ENCODE measurements around the gene MAP3K9.

MAP3K9 gene

GRCh38 chr14:70821584-70822529, 12.5 kb upstream of the MAP3K9 start:
- H3K4me3 ChIP-seq (ENCODE audit: insufficient read depth, low read depth, low read length), result peak overlapping the region; percentile 76
- H3K9me3 ChIP-seq (ENCODE audit: control insufficient read depth, low read length), result no peaks in the 10 kb centered on the region
- peaks cover 38% of the 10 kb centered on the region for H3K27me3 ChIP-seq (ENCODE audit: control insufficient read depth, insufficient read depth, low read length, poor library complexity, severe bottlenecking)
- H3K36me3 ChIP-seq (ENCODE audit: control insufficient read depth, insufficient read depth, low read length), result no peaks in the 10 kb centered on the region
- peaks cover 10% of the 10 kb centered on the region for H3K4me1 ChIP-seq (ENCODE audit: control insufficient read depth, insufficient read depth, low read length)
- H3K27ac ChIP-seq (ENCODE audit: insufficient read depth, low read depth, low read length, poor library complexity, severe bottlenecking), result no peak overlapping the region
- WGBS, 2 experiments, result 1% methylated on average over 77 of the region's 77 CpGs

DNA sequence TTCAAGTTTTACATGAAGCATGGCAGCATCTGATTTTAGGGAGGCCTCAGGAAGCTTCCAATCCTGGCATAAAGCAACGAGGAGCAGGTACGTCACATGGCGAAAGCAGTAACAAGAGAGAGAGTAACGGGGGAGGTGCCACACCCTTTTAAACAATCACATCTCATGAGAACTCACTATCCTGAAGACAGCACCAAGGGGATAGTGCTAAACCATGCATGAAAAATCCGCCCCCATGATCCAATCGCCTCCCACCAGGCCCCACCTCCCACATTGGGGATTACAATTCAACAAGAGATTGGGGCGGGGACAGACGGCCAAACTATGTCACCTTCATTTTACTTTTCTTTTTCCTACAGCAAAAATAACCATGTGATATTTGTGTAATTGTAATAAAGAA, 7.2 kb upstream of the MAP3K9 start:
- Histone ChIP-seq H3K27me3 (ENCODE audit: control insufficient read depth, insufficient read depth, low read length, poor library complexity, severe bottlenecking) (peaks cover 23% of the 10 kb centered on the region), H3K9me3 (ENCODE audit: control insufficient read depth, low read length) (no peaks in the 10 kb centered on the region), H3K4me3 (ENCODE audit: insufficient read depth, low read depth, low read length) (no peak overlapping the region), H3K27ac (ENCODE audit: insufficient read depth, low read depth, low read length, poor library complexity, severe bottlenecking) (no peak overlapping the region), H3K36me3 (ENCODE audit: control insufficient read depth, insufficient read depth, low read length) (no peaks in the 10 kb centered on the region), H3K4me1 (ENCODE audit: control insufficient read depth, insufficient read depth, low read length) (peaks cover 22% of the 10 kb centered on the region)
- WGBS, 2 experiments, result 62 to 71% methylated on average over 6 to 8 of the region's 8 CpGs

DNA sequence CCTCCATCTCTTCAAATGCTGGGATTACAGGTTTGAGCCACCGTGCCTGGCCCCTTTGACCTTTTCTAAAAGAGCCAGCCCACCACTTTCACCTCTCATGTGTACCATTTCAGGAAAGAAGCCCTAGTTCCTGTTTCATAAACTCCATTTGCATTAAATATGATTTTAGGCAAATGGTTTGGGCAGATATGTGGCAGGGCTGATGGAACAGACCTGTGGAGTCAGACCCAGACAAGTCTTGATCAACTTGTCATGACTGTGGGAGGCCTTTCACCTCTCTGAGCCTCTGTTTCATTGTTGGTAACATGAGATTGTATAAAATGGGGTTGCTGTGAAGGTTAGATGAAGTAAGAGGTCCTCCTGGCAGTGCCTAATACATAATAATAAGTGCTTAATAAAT, 5.2 kb upstream of the MAP3K9 start:
- H3K4me3 ChIP-seq (ENCODE audit: insufficient read depth, low read depth, low read length), result no peak overlapping the region
- WGBS, 2 experiments, result 86 to 91% methylated on average over 1 of the region's 1 CpG
- H3K9me3 ChIP-seq (ENCODE audit: control insufficient read depth, low read length), result no peaks in the 10 kb centered on the region
- H3K4me1 ChIP-seq (ENCODE audit: control insufficient read depth, insufficient read depth, low read length), result peaks cover 29% of the 10 kb centered on the region
- H3K36me3 ChIP-seq (ENCODE audit: control insufficient read depth, insufficient read depth, low read length), result no peaks in the 10 kb centered on the region
- H3K27me3 ChIP-seq (ENCODE audit: control insufficient read depth, insufficient read depth, low read length, poor library complexity, severe bottlenecking), result peaks cover 3% of the 10 kb centered on the region
- no peak overlapping the region for H3K27ac ChIP-seq (ENCODE audit: insufficient read depth, low read depth, low read length, poor library complexity, severe bottlenecking)

DNA sequence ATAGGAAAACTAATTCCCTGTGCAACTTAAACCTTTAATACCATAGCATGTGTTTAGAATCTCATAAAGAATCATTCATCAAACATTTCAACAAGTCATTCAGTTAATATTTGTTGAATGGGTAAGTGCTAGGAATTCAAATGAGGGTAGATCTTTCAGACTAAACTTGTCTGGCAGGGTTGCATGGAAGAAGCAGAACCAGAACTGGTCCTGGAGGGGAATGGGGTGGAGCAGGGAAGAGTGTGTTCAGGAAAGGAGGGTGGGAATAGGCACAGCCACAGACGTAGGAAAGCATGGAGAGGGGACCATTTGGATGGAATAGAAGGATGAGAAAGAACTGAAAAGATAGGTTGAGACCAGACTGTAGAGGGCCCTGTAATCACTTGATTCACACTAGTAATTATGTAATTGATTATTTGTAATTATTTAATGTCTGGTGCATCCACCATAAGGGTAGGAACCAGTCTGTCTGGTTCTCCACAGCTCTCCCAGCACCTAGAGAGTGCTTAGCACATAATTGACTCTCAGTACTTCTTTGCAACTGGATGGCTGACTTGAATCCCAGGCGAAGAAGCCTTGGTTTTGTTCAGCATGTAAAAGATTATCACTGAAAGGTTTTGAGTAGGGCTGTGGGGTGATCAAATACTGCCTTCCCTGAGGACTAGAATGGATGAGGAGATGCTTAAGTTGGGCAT, 3.0 kb upstream of the MAP3K9 start:
- Histone ChIP-seq H3K27me3 (ENCODE audit: control insufficient read depth, insufficient read depth, low read length, poor library complexity, severe bottlenecking) (no peaks in the 10 kb centered on the region), H3K4me1 (ENCODE audit: control insufficient read depth, insufficient read depth, low read length) (peaks cover 32% of the 10 kb centered on the region), H3K9me3 (ENCODE audit: control insufficient read depth, low read length) (no peaks in the 10 kb centered on the region), H3K27ac (ENCODE audit: insufficient read depth, low read depth, low read length, poor library complexity, severe bottlenecking) (no peak overlapping the region), H3K4me3 (ENCODE audit: insufficient read depth, low read depth, low read length) (no peak overlapping the region), H3K36me3 (ENCODE audit: control insufficient read depth, insufficient read depth, low read length) (no peaks in the 10 kb centered on the region)
- WGBS, 2 experiments, result 72 to 86% methylated on average over 2 of the region's 2 CpGs

GRCh38 chr14:70811578-70811977, 2.3 kb upstream of the MAP3K9 start:
- H3K27ac ChIP-seq (ENCODE audit: insufficient read depth, low read depth, low read length, poor library complexity, severe bottlenecking), result no peak overlapping the region
- peaks cover 32% of the 10 kb centered on the region for H3K4me1 ChIP-seq (ENCODE audit: control insufficient read depth, insufficient read depth, low read length)
- H3K9me3 ChIP-seq (ENCODE audit: control insufficient read depth, low read length), result no peaks in the 10 kb centered on the region
- WGBS, 2 experiments, result 91 to 95% methylated on average over 2 of the region's 2 CpGs
- no peaks in the 10 kb centered on the region for H3K27me3 ChIP-seq (ENCODE audit: control insufficient read depth, insufficient read depth, low read length, poor library complexity, severe bottlenecking)
- H3K4me3 ChIP-seq (ENCODE audit: insufficient read depth, low read depth, low read length), result no peak overlapping the region
- no peaks in the 10 kb centered on the region for H3K36me3 ChIP-seq (ENCODE audit: control insufficient read depth, insufficient read depth, low read length)

DNA sequence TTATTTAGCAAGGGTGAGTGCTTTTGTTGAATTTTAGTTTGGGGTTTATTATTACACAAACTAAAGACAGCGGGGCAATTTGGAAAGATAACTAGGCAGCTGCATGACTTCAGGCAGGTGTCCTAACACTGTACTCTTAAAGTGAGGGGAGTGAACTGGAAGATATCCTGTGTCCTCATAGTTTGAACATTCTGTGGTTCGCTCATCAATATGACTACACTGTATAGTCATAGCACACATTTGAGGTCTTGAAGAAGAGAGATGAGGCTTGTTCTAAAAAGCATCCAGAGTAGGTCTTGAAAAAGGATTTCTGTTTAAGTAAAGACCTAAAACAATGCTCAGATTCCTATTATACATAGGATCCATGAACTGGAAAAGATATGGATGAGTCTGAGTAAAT, 1.7 kb upstream of the MAP3K9 start:
- Histone ChIP-seq H3K9me3 (ENCODE audit: control insufficient read depth, low read length) (no peaks in the 10 kb centered on the region), H3K27me3 (ENCODE audit: control insufficient read depth, insufficient read depth, low read length, poor library complexity, severe bottlenecking) (no peaks in the 10 kb centered on the region), H3K27ac (ENCODE audit: insufficient read depth, low read depth, low read length, poor library complexity, severe bottlenecking) (no peak overlapping the region), H3K4me1 (ENCODE audit: control insufficient read depth, insufficient read depth, low read length) (peaks cover 32% of the 10 kb centered on the region), H3K4me3 (ENCODE audit: insufficient read depth, low read depth, low read length) (peak overlapping the region; percentile 73), H3K36me3 (ENCODE audit: control insufficient read depth, insufficient read depth, low read length) (no peaks in the 10 kb centered on the region)
- 86 to 89% methylated on average over 2 of the region's 2 CpGs for WGBS, 2 experiments

DNA sequence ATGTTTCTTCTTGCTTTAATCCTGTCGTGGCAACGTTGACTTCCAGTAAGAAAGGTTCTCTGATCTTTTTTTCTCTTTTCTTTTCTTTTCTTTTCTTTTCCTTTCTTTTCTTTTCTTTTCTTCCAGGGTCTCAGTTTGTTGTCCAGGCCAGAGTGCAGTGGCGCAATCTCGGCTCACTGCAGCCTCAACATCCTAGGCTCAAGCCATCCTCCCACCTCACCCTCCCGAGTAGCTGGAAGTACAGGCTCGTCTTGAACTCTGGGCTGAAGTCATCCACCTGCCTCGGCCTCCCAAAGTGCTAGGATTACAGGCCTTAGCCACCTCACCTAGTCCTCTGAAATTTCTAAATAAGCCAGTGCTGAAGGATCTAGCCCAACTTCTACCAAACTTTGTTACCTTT, 1.3 kb upstream of the MAP3K9 start:
- H3K36me3 ChIP-seq (ENCODE audit: control insufficient read depth, insufficient read depth, low read length), result no peaks in the 10 kb centered on the region
- H3K27ac ChIP-seq (ENCODE audit: insufficient read depth, low read depth, low read length, poor library complexity, severe bottlenecking), result peak overlapping the region; percentile 87
- no peaks in the 10 kb centered on the region for H3K9me3 ChIP-seq (ENCODE audit: control insufficient read depth, low read length)
- no peaks in the 10 kb centered on the region for H3K27me3 ChIP-seq (ENCODE audit: control insufficient read depth, insufficient read depth, low read length, poor library complexity, severe bottlenecking)
- H3K4me1 ChIP-seq (ENCODE audit: control insufficient read depth, insufficient read depth, low read length), result peaks cover 32% of the 10 kb centered on the region
- peak overlapping the region; percentile 73 for H3K4me3 ChIP-seq (ENCODE audit: insufficient read depth, low read depth, low read length)
- 30 to 31% methylated on average over 7 of the region's 7 CpGs for WGBS, 2 experiments

GRCh38 chr14:70808416-70809224, 693 bp downstream of the MAP3K9 start:
- WGBS, 2 experiments, result 0% methylated on average over 74 of the region's 77 CpGs
- Histone ChIP-seq H3K9me3 (ENCODE audit: control insufficient read depth, low read length) (no peaks in the 10 kb centered on the region), H3K4me1 (ENCODE audit: control insufficient read depth, insufficient read depth, low read length) (peaks cover 26% of the 10 kb centered on the region), H3K27me3 (ENCODE audit: control insufficient read depth, insufficient read depth, low read length, poor library complexity, severe bottlenecking) (no peaks in the 10 kb centered on the region), H3K4me3 (ENCODE audit: insufficient read depth, low read depth, low read length) (peak overlapping the region; percentile 73), H3K27ac (ENCODE audit: insufficient read depth, low read depth, low read length, poor library complexity, severe bottlenecking) (peak overlapping the region; percentile 67), H3K36me3 (ENCODE audit: control insufficient read depth, insufficient read depth, low read length) (no peaks in the 10 kb centered on the region)

GRCh38 chr14:70807898-70808415, 1.4 kb downstream of the MAP3K9 start:
- no peaks in the 10 kb centered on the region for H3K9me3 ChIP-seq (ENCODE audit: control insufficient read depth, low read length)
- peak overlapping the region; percentile 73 for H3K4me3 ChIP-seq (ENCODE audit: insufficient read depth, low read depth, low read length)
- 2 to 3% methylated on average over 6 of the region's 6 CpGs for WGBS, 2 experiments
- H3K27me3 ChIP-seq (ENCODE audit: control insufficient read depth, insufficient read depth, low read length, poor library complexity, severe bottlenecking), result no peaks in the 10 kb centered on the region
- H3K27ac ChIP-seq (ENCODE audit: insufficient read depth, low read depth, low read length, poor library complexity, severe bottlenecking), result no peak overlapping the region
- peaks cover 26% of the 10 kb centered on the region for H3K4me1 ChIP-seq (ENCODE audit: control insufficient read depth, insufficient read depth, low read length)
- no peaks in the 10 kb centered on the region for H3K36me3 ChIP-seq (ENCODE audit: control insufficient read depth, insufficient read depth, low read length)

Data from ectodermal cell (in vitro differentiated cells).